B cell (primary cell): ENCODE measurements around the gene TRMU.
"Not testable (repeated sequence)": the region's sequence is repeated elsewhere in the genome, so short reads cannot be mapped to it uniquely, and the experiment has no call there.

Source experiments
- CTCF ChIP-seq: fragments of 200-600 bp; IDR thresholded peaks from one replicate; pipeline ENCODE4 v1.8.0; 2022; ENCODE audit warnings: antibody characterized with exemption, mild to moderate bottlenecking
- EZH2 ChIP-seq: IDR thresholded peaks from 2 replicates; pipeline ENCODE4 v1.6.1; 2012; ENCODE audit warnings: borderline replicate concordance, low read depth, mild to moderate bottlenecking, moderate library complexity, low read length; ENCODE audit not compliant: insufficient read depth, poor library complexity, severe bottlenecking

GRCh38 chr22:46312848-46313247, 22.7 kb upstream of the TRMU start:
- TF ChIP-seq EZH2, CTCF: not testable (repeated sequence)
